Neural cell (in vitro differentiated cells): Measurements from ENCODE around the gene NEURL4. TPM values are rescaled to one million over a fixed set of nuclear protein-coding genes. Genes with fewer than 3 reads are reported as not detected.
A peak's percentile ranks its signal among the peaks of the same experiment; 100 is the strongest.

Experiments
- H2AFZ ChIP-seq: fragments of 200-600, 300-800 bp; sonication (generic), shearing (Covaris generic); 2 replicates; pipeline ENCODE4 v1.6.0; 2014; ENCODE audit warnings: low read depth, mild to moderate bottlenecking, antibody characterized with exemption, low read length, moderate library complexity
- H3F3A ChIP-seq: fragments of 200-600 bp; shearing (Covaris generic); 2 replicates; pipeline ENCODE4 v1.6.1; 2016; ENCODE audit warnings: mild to moderate bottlenecking, moderate library complexity, mixed read lengths, antibody characterized with exemption, low read length; ENCODE audit not compliant: insufficient read depth, poor library complexity, severe bottlenecking
- H3K27ac ChIP-seq: fragments of 200-600, 300-800 bp; sonication (generic), shearing (Covaris generic); 2 replicates; pipeline ENCODE4 v1.5.1; 2014; ENCODE audit warnings: mild to moderate bottlenecking, low read length, moderate library complexity
- H3K27me3 ChIP-seq: fragments of 300-800, 200-600 bp; sonication (generic), shearing (Covaris generic); 2 replicates; pipeline ENCODE4 v1.6.0; 2014; ENCODE audit warnings: mild to moderate bottlenecking, low read depth, low read length, moderate library complexity; ENCODE audit not compliant: insufficient read depth
- H3K36me3 ChIP-seq: fragments of 300-800, 200-600 bp; sonication (generic), shearing (Covaris generic); 2 replicates; pipeline ENCODE4 v1.5.1; 2014; ENCODE audit warnings: mild to moderate bottlenecking, antibody characterized with exemption, low read length, moderate library complexity; ENCODE audit not compliant: insufficient read depth
- H3K4me2 ChIP-seq: fragments of 300-800, 200-600 bp; sonication (generic), shearing (Covaris generic); 2 replicates; pipeline ENCODE4 v1.6.0; 2014; ENCODE audit warnings: mild to moderate bottlenecking, low read length
- H3K4me3 ChIP-seq: fragments of 300-800, 200-600 bp; sonication (generic), shearing (Covaris generic); 2 replicates; pipeline ENCODE4 v1.5.1; 2014; ENCODE audit warnings: mild to moderate bottlenecking, low read length, moderate library complexity
- H3K79me2 ChIP-seq: fragments of 200-600 bp; shearing (Covaris generic); replicated peaks from 2 replicates; pipeline ENCODE4 v1.6.0; 2014; ENCODE audit warnings: mild to moderate bottlenecking, low read length, moderate library complexity; ENCODE audit not compliant: insufficient read depth
- H3K9ac ChIP-seq: fragments of 300-800, 200-600 bp; sonication (generic), shearing (Covaris generic); 2 replicates; pipeline ENCODE4 v1.6.1; 2016; ENCODE audit warnings: mild to moderate bottlenecking, low read length, mixed read lengths
- H3K9me2 ChIP-seq: fragments of 200-600 bp; shearing (Covaris generic); 2 replicates; pipeline ENCODE4 v1.6.1; 2016; ENCODE audit warnings: mild to moderate bottlenecking, low read length, mixed read lengths; ENCODE audit not compliant: insufficient read depth
- H3K9me3 ChIP-seq: fragments of 200-600, 300-800 bp; sonication (generic), shearing (Covaris generic); 2 replicates; pipeline ENCODE4 v1.6.1; 2016; ENCODE audit warnings: mild to moderate bottlenecking, mixed run types, low read length, moderate library complexity, mixed read lengths
- H4K20me1 ChIP-seq: fragments of 200-600 bp; shearing (Covaris generic); 2 replicates; pipeline ENCODE4 v1.6.1; 2016; ENCODE audit warnings: mild to moderate bottlenecking, mixed run types; ENCODE audit not compliant: insufficient read depth
- CTCF ChIP-seq: fragments of 450-650 bp; IDR thresholded peaks from 2 replicates; pipeline ENCODE4 v1.5.1; 2014; ENCODE audit warnings: antibody characterized with exemption, mild to moderate bottlenecking, moderate library complexity; ENCODE audit not compliant: poor library complexity, severe bottlenecking
- EP300 ChIP-seq: fragments of 450-650 bp; conservative IDR thresholded peaks from 2 replicates; pipeline ENCODE4 v1.6.1; 2014; ENCODE audit warnings: antibody characterized with exemption, mild to moderate bottlenecking, moderate library complexity; ENCODE audit not compliant: poor library complexity, severe bottlenecking
- EZH2 ChIP-seq: fragments of 200-600, 300-800 bp; shearing (Covaris generic), sonication (generic); IDR thresholded peaks from 2 replicates; pipeline ENCODE4 v1.6.1; 2014; ENCODE audit warnings: antibody characterized with exemption, low read length, borderline replicate concordance, mild to moderate bottlenecking; ENCODE audit not compliant: insufficient read depth, poor library complexity, severe bottlenecking
- MXI1 ChIP-seq: fragments of 450-650 bp; conservative IDR thresholded peaks from 2 replicates; pipeline ENCODE4 v1.6.1; 2014; ENCODE audit warnings: antibody characterized with exemption, mild to moderate bottlenecking; ENCODE audit not compliant: poor library complexity, severe bottlenecking
- POLR2AphosphoS5 ChIP-seq: IDR thresholded peaks from 2 replicates; pipeline ENCODE4 v1.6.1; 2012
- RAD21 ChIP-seq: fragments of 450-650 bp; conservative IDR thresholded peaks from 2 replicates; pipeline ENCODE4 v1.6.1; 2014; ENCODE audit warnings: antibody characterized with exemption, mild to moderate bottlenecking, moderate library complexity
- REST ChIP-seq: IDR thresholded peaks from 2 replicates; pipeline ENCODE4 v1.6.1; 2012; ENCODE audit warnings: borderline replicate concordance
- SMC3 ChIP-seq: fragments of 450-650 bp; conservative IDR thresholded peaks from 2 replicates; pipeline ENCODE4 v1.6.1; 2014; ENCODE audit warnings: antibody characterized with exemption, mild to moderate bottlenecking, moderate library complexity; ENCODE audit not compliant: poor library complexity
- TAF1 ChIP-seq: IDR thresholded peaks from 2 replicates; pipeline ENCODE4 v1.6.1; 2012; ENCODE audit warnings: low read depth
- polyA plus RNA-seq: library from polyadenylated mRNA; depleted of rRNA; stranded (reverse); fragments of >200 nt; gene quantifications from 2 replicates; pipeline ENCODE4 v1.2.3, GENCODE V29; 2014

The NEURL4 gene
- polyA plus RNA-seq, 1 donor from 2014 or later, result 58.4 TPM

DNA sequence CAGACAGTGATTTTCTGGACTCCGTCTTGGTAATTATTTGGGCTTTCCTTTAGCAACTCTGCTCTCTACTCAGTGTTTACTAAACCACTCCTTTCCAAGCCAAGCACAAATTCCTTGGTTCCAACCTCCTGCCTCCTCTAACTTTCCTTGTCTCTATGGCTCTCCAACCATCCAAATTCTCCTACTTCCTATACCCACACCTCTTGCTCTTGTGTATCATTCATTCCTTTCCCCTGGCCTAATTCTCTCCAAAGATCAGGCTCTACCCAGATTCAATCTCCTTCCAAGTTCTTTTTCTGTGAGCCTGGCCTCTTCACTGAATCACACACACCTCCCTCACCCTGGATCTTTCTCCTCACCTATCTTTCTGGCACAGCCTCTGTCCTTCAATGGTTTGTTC is 1.1 kb downstream of the NEURL4 start:
- H3K4me3 ChIP-seq, result peak overlapping the region; percentile 92

DNA sequence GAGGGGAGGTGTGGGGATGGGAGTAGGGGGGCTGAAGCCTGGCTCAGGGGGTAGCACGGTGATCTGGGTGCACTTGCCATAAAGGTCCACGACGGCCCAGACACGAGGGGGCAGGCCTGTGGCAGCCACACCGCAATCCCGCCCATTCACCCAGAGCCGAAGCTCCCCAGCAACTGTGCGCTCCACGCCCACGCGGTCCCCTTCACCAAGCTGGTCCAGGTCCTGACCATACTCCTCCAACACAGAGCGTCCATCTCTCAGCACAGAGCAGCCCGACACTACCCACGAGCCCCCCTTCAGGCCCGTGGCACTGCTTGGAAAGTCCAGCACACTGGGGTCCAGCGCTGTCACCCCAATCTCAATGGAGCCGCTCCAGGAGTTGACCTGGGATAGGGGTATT is 1.6 kb downstream of the NEURL4 start:
- Histone ChIP-seq H3K27ac (no peak overlapping the region), H3K9me2 (no peaks in the 10 kb centered on the region), H3K4me2 (no peak overlapping the region), H3K4me3 (peak overlapping the region; percentile 92), H3F3A (no peaks in the 10 kb centered on the region), H2AFZ (no peak overlapping the region), H3K36me3 (no peaks in the 10 kb centered on the region), H3K79me2 (peaks cover 9% of the 10 kb centered on the region), H3K27me3 (no peaks in the 10 kb centered on the region), H3K9me3 (no peaks in the 10 kb centered on the region), H3K9ac (peak overlapping the region; percentile 81), H4K20me1 (no peaks in the 10 kb centered on the region)
- no peak for TF ChIP-seq REST
- no peak for TF ChIP-seq POLR2AphosphoS5
- TF ChIP-seq RAD21, result no peak
- TF ChIP-seq EP300, result no peak
- TF ChIP-seq SMC3, result no peak
- no peak for TF ChIP-seq MXI1
- no peak for TF ChIP-seq EZH2
- TF ChIP-seq TAF1, result no peak

More for the DNA sequence above, 1.1 kb downstream of the NEURL4 start:
- H4K20me1 ChIP-seq, result no peaks in the 10 kb centered on the region
- H3K27ac ChIP-seq, result peak overlapping the region; percentile 93
- TF ChIP-seq SMC3, result no peak
- no peak for TF ChIP-seq POLR2AphosphoS5
- no peak for TF ChIP-seq REST
- TF ChIP-seq EP300, result no peak
- no peak for TF ChIP-seq TAF1
- no peak for TF ChIP-seq CTCF
- TF ChIP-seq EZH2, result no peak
- TF ChIP-seq RAD21, result no peak
- no peak for TF ChIP-seq MXI1
- H3K4me2 ChIP-seq, result peak overlapping the region; percentile 92
- H2AFZ ChIP-seq, result no peak overlapping the region
- no peaks in the 10 kb centered on the region for H3K9me3 ChIP-seq
- no peaks in the 10 kb centered on the region for H3K36me3 ChIP-seq
- no peaks in the 10 kb centered on the region for H3K27me3 ChIP-seq
- H3K9ac ChIP-seq, result peak overlapping the region; percentile 81
- H3K9me2 ChIP-seq, result no peaks in the 10 kb centered on the region
- H3F3A ChIP-seq, result no peaks in the 10 kb centered on the region
- peaks cover 9% of the 10 kb centered on the region for H3K79me2 ChIP-seq
